ENCODE data around the gene DLD.

Gene DLD

GRCh38 chr7:107943018-107943417 lies 52.0 kb downstream of the DLD start:
- no peaks in the 10 kb centered on the region for H3K27me3 ChIP-seq (ENCODE audit: control insufficient read depth in 1 of 2, insufficient read depth in 2 of 2, low read length in 2 of 2)
- peaks cover 42 to 72% of the 10 kb centered on the region in 2 donors for H3K36me3 ChIP-seq (ENCODE audit: control insufficient read depth in 1 of 2, insufficient read depth in 2 of 2, low read length in 2 of 2)
- no peak overlapping the region for H3K4me3 ChIP-seq (ENCODE audit: low read depth in 1 of 2, low read length in 2 of 2)
- H3K9me3 ChIP-seq (ENCODE audit: control insufficient read depth in 1 of 2, low read length in 2 of 2) = no peaks in the 10 kb centered on the region
- H3K27ac ChIP-seq (ENCODE audit: low read depth, low read length) = no peak overlapping the region
- no peak overlapping the region for H3K9ac ChIP-seq (ENCODE audit: low read depth in 1 of 2, low read length in 2 of 2)
- no peaks in the 10 kb centered on the region for H3K4me1 ChIP-seq (ENCODE audit: control insufficient read depth in 1 of 2, insufficient read depth in 2 of 2, low read length in 2 of 2)

- no peaks in the 10 kb centered on the region for H3K9me3 ChIP-seq (ENCODE audit: control insufficient read depth in 1 of 2, low read length in 2 of 2)
- H3K36me3 ChIP-seq (ENCODE audit: control insufficient read depth in 1 of 2, insufficient read depth in 2 of 2, low read length in 2 of 2) = peaks cover 42 to 63% of the 10 kb centered on the region in 2 donors
- H3K27me3 ChIP-seq (ENCODE audit: control insufficient read depth in 1 of 2, insufficient read depth in 2 of 2, low read length in 2 of 2) = no peaks in the 10 kb centered on the region
- no peak overlapping the region for H3K9ac ChIP-seq (ENCODE audit: low read depth in 1 of 2, low read length in 2 of 2)
- H3K4me1 ChIP-seq (ENCODE audit: control insufficient read depth in 1 of 2, insufficient read depth in 2 of 2, low read length in 2 of 2) = peaks cover 6 to 15% of the 10 kb centered on the region in 2 donors
- H3K27ac ChIP-seq (ENCODE audit: low read depth, low read length) = no peak overlapping the region
- no peak overlapping the region for H3K4me3 ChIP-seq (ENCODE audit: low read depth in 1 of 2, low read length in 2 of 2)
Measured at GRCh38 chr7:107944411-107945169, 53.6 kb downstream of the DLD start.

- Histone ChIP-seq H3K36me3 (ENCODE audit: control insufficient read depth in 1 of 2, insufficient read depth in 2 of 2, low read length in 2 of 2) (peaks cover 34 to 56% of the 10 kb centered on the region in 2 donors), H3K27ac (ENCODE audit: low read depth, low read length) (no peak overlapping the region), H3K4me1 (ENCODE audit: control insufficient read depth in 1 of 2, insufficient read depth in 2 of 2, low read length in 2 of 2) (peaks cover 6 to 15% of the 10 kb centered on the region in 2 donors), H3K9me3 (ENCODE audit: control insufficient read depth in 1 of 2, low read length in 2 of 2) (no peaks in the 10 kb centered on the region), H3K4me3 (ENCODE audit: low read depth in 1 of 2, low read length in 2 of 2) (no peak overlapping the region), H3K27me3 (ENCODE audit: control insufficient read depth in 1 of 2, insufficient read depth in 2 of 2, low read length in 2 of 2) (no peaks in the 10 kb centered on the region), H3K9ac (ENCODE audit: low read depth in 1 of 2, low read length in 2 of 2) (no peak overlapping the region)
Measured at GRCh38 chr7:107945332-107945731, 54.3 kb downstream of the DLD start.

- peaks cover 6 to 15% of the 10 kb centered on the region in 2 donors for H3K4me1 ChIP-seq (ENCODE audit: control insufficient read depth in 1 of 2, insufficient read depth in 2 of 2, low read length in 2 of 2)
- peaks cover 30 to 55% of the 10 kb centered on the region in 2 donors for H3K36me3 ChIP-seq (ENCODE audit: control insufficient read depth in 1 of 2, insufficient read depth in 2 of 2, low read length in 2 of 2)
- H3K4me3 ChIP-seq (ENCODE audit: low read depth in 1 of 2, low read length in 2 of 2) = no peak overlapping the region
- H3K27me3 ChIP-seq (ENCODE audit: control insufficient read depth in 1 of 2, insufficient read depth in 2 of 2, low read length in 2 of 2) = no peaks in the 10 kb centered on the region
- H3K9me3 ChIP-seq (ENCODE audit: control insufficient read depth in 1 of 2, low read length in 2 of 2) = no peaks in the 10 kb centered on the region
- no peak overlapping the region for H3K9ac ChIP-seq (ENCODE audit: low read depth in 1 of 2, low read length in 2 of 2)
- no peak overlapping the region for H3K27ac ChIP-seq (ENCODE audit: low read depth, low read length)
Measured at GRCh38 chr7:107946451-107946850, 55.5 kb downstream of the DLD start.

- Histone ChIP-seq H3K4me1 (ENCODE audit: control insufficient read depth in 1 of 2, insufficient read depth in 2 of 2, low read length in 2 of 2) (peaks cover 6 to 15% of the 10 kb centered on the region in 2 donors), H3K4me3 (ENCODE audit: low read depth in 1 of 2, low read length in 2 of 2) (no peak overlapping the region), H3K27me3 (ENCODE audit: control insufficient read depth in 1 of 2, insufficient read depth in 2 of 2, low read length in 2 of 2) (no peaks in the 10 kb centered on the region), H3K9me3 (ENCODE audit: control insufficient read depth in 1 of 2, low read length in 2 of 2) (no peaks in the 10 kb centered on the region), H3K36me3 (ENCODE audit: control insufficient read depth in 1 of 2, insufficient read depth in 2 of 2, low read length in 2 of 2) (peaks cover 34 to 59% of the 10 kb centered on the region in 2 donors), H3K9ac (ENCODE audit: low read depth in 1 of 2, low read length in 2 of 2) (no peak overlapping the region), H3K27ac (ENCODE audit: low read depth, low read length) (no peak overlapping the region)
Measured at GRCh38 chr7:107946881-107947280, 55.9 kb downstream of the DLD start.

- no peak overlapping the region for H3K27ac ChIP-seq (ENCODE audit: low read depth, low read length)
Measured at GRCh38 chr7:107948645-107949442, 57.9 kb downstream of the DLD start.

GRCh38 chr7:107949443-107949935 lies 58.5 kb downstream of the DLD start:
- Histone ChIP-seq H3K9ac (ENCODE audit: low read depth in 1 of 2, low read length in 2 of 2) (no peak overlapping the region), H3K9me3 (ENCODE audit: control insufficient read depth in 1 of 2, low read length in 2 of 2) (no peaks in the 10 kb centered on the region), H3K36me3 (ENCODE audit: control insufficient read depth in 1 of 2, insufficient read depth in 2 of 2, low read length in 2 of 2) (peaks cover 36 to 60% of the 10 kb centered on the region in 2 donors), H3K27ac (ENCODE audit: low read depth, low read length) (no peak overlapping the region), H3K4me3 (ENCODE audit: low read depth in 1 of 2, low read length in 2 of 2) (no peak overlapping the region), H3K27me3 (ENCODE audit: control insufficient read depth in 1 of 2, insufficient read depth in 2 of 2, low read length in 2 of 2) (no peaks in the 10 kb centered on the region), H3K4me1 (ENCODE audit: control insufficient read depth in 1 of 2, insufficient read depth in 2 of 2, low read length in 2 of 2) (peaks cover 6 to 15% of the 10 kb centered on the region in 2 donors)

More at GRCh38 chr7:107948645-107949442, 57.9 kb downstream of the DLD start:
- Histone ChIP-seq H3K27me3 (ENCODE audit: control insufficient read depth in 1 of 2, insufficient read depth in 2 of 2, low read length in 2 of 2) (no peaks in the 10 kb centered on the region), H3K36me3 (ENCODE audit: control insufficient read depth in 1 of 2, insufficient read depth in 2 of 2, low read length in 2 of 2) (peaks cover 41 to 62% of the 10 kb centered on the region in 2 donors), H3K9ac (ENCODE audit: low read depth in 1 of 2, low read length in 2 of 2) (no peak overlapping the region), H3K9me3 (ENCODE audit: control insufficient read depth in 1 of 2, low read length in 2 of 2) (no peaks in the 10 kb centered on the region), H3K4me3 (ENCODE audit: low read depth in 1 of 2, low read length in 2 of 2) (no peak overlapping the region), H3K4me1 (ENCODE audit: control insufficient read depth in 1 of 2, insufficient read depth in 2 of 2, low read length in 2 of 2) (peaks cover 6 to 15% of the 10 kb centered on the region in 2 donors)

- H3K9ac ChIP-seq (ENCODE audit: low read depth in 1 of 2, low read length in 2 of 2) = no peak overlapping the region
- H3K4me1 ChIP-seq (ENCODE audit: control insufficient read depth in 1 of 2, insufficient read depth in 2 of 2, low read length in 2 of 2) = peaks cover 6 to 15% of the 10 kb centered on the region in 2 donors
- H3K27me3 ChIP-seq (ENCODE audit: control insufficient read depth in 1 of 2, insufficient read depth in 2 of 2, low read length in 2 of 2) = no peaks in the 10 kb centered on the region
- peaks cover 30 to 63% of the 10 kb centered on the region in 2 donors for H3K36me3 ChIP-seq (ENCODE audit: control insufficient read depth in 1 of 2, insufficient read depth in 2 of 2, low read length in 2 of 2)
- H3K27ac ChIP-seq (ENCODE audit: low read depth, low read length) = no peak overlapping the region
- H3K4me3 ChIP-seq (ENCODE audit: low read depth in 1 of 2, low read length in 2 of 2) = no peak overlapping the region
- no peaks in the 10 kb centered on the region for H3K9me3 ChIP-seq (ENCODE audit: control insufficient read depth in 1 of 2, low read length in 2 of 2)
Measured at GRCh38 chr7:107951172-107951787, 60.3 kb downstream of the DLD start.

- Histone ChIP-seq H3K9me3 (ENCODE audit: control insufficient read depth in 1 of 2, low read length in 2 of 2) (no peaks in the 10 kb centered on the region), H3K4me3 (ENCODE audit: low read depth in 1 of 2, low read length in 2 of 2) (no peak overlapping the region), H3K9ac (ENCODE audit: low read depth in 1 of 2, low read length in 2 of 2) (no peak overlapping the region), H3K27ac (ENCODE audit: low read depth, low read length) (no peak overlapping the region), H3K27me3 (ENCODE audit: control insufficient read depth in 1 of 2, insufficient read depth in 2 of 2, low read length in 2 of 2) (no peaks in the 10 kb centered on the region), H3K4me1 (ENCODE audit: control insufficient read depth in 1 of 2, insufficient read depth in 2 of 2, low read length in 2 of 2) (peaks cover 6 to 15% of the 10 kb centered on the region in 2 donors), H3K36me3 (ENCODE audit: control insufficient read depth in 1 of 2, insufficient read depth in 2 of 2, low read length in 2 of 2) (peaks cover 31 to 66% of the 10 kb centered on the region in 2 donors)
Measured at GRCh38 chr7:107951896-107952295, 60.9 kb downstream of the DLD start.

Measured in duodenal mucosa (tissue), 2 donors.